GM12892 (cell line): ENCODE results near the gene AK5.

Experiments
- DNase-seq: peaks from one replicate; pipeline ENCODE4 v3.0.0; 2011; ENCODE audit not compliant: insufficient read length
- FAIRE-seq: peaks from 2 replicates; lab custom pipeline; 2011; peaks lifted over from hg19 to GRCh38; lab: Jason Lieb, UNC
- POLR2A ChIP-seq: IDR thresholded peaks from 2 replicates; pipeline ENCODE4 v1.6.1; 2011; ENCODE audit warnings: low read depth, low read length, control low read depth
- POLR2AphosphoS5 ChIP-seq: IDR thresholded peaks from 2 replicates; pipeline ENCODE4 v1.6.1; 2011; ENCODE audit warnings: low read depth, low read length, control low read depth
- TAF1 ChIP-seq: IDR thresholded peaks from 2 replicates; pipeline ENCODE4 v1.6.1; 2011; ENCODE audit warnings: low read depth, mild to moderate bottlenecking, control low read depth, low read length, borderline replicate concordance

Gene AK5

GRCh38 chr1:77468257-77468948 is 186.6 kb downstream of the AK5 start:
- TF ChIP-seq POLR2A (no peak), POLR2AphosphoS5 (no peak), TAF1 (no peak)
- no peak for DNase-seq
- no peak for FAIRE-seq

- TF ChIP-seq POLR2AphosphoS5 (no peak), POLR2A (no peak), TAF1 (no peak)
- DNase-seq (no peak), FAIRE-seq (no peak)
These were observed 187.3 kb downstream of the AK5 start for GRCh38 chr1:77468949-77469710.

- FAIRE-seq (no peak), DNase-seq (no peak)
- TF ChIP-seq POLR2A (no peak), TAF1 (no peak), POLR2AphosphoS5 (no peak)
These were observed 189.9 kb downstream of the AK5 start for GRCh38 chr1:77471691-77472090.

GRCh38 chr1:77473690-77474089 is 191.9 kb downstream of the AK5 start:
- DNase-seq (no peak), FAIRE-seq (no peak)
- TF ChIP-seq TAF1 (no peak), POLR2A (no peak), POLR2AphosphoS5 (no peak)

GRCh38 chr1:77475641-77476040 is 193.8 kb downstream of the AK5 start:
- FAIRE-seq (no peak), DNase-seq (no peak)
- TF ChIP-seq TAF1 (no peak), POLR2AphosphoS5 (no peak), POLR2A (no peak)

GRCh38 chr1:77476475-77476874 is 194.7 kb downstream of the AK5 start:
- FAIRE-seq (no peak), DNase-seq (no peak)
- TF ChIP-seq TAF1 (no peak), POLR2AphosphoS5 (no peak), POLR2A (no peak)

GRCh38 chr1:77484334-77484733 is 202.5 kb downstream of the AK5 start:
- FAIRE-seq = no peak
- no peak for TF ChIP-seq POLR2A
- no peak for TF ChIP-seq TAF1
- TF ChIP-seq POLR2AphosphoS5 = no peak
- no peak for DNase-seq

- DNase-seq (no peak), FAIRE-seq (no peak)
- TF ChIP-seq TAF1 = no peak
- no peak for TF ChIP-seq POLR2AphosphoS5
- no peak for TF ChIP-seq POLR2A
These were observed 203.1 kb downstream of the AK5 start for GRCh38 chr1:77484926-77485325.

- DNase-seq (no peak), FAIRE-seq (no peak)
- TF ChIP-seq POLR2AphosphoS5 (no peak), TAF1 (no peak), POLR2A (no peak)
These were observed 205.8 kb downstream of the AK5 start for GRCh38 chr1:77487631-77488030.

- FAIRE-seq = no peak
- no peak for DNase-seq
- TF ChIP-seq POLR2A (no peak), POLR2AphosphoS5 (no peak), TAF1 (no peak)
These were observed 208.1 kb downstream of the AK5 start for GRCh38 chr1:77489910-77490309.

GRCh38 chr1:77494026-77494425 is 212.2 kb downstream of the AK5 start:
- FAIRE-seq (no peak), DNase-seq (no peak)
- TF ChIP-seq POLR2A (no peak), POLR2AphosphoS5 (no peak)

GRCh38 chr1:77498918-77499317 is 217.1 kb downstream of the AK5 start:
- FAIRE-seq = no peak
- no peak for TF ChIP-seq POLR2AphosphoS5
- no peak for TF ChIP-seq POLR2A
- no peak for TF ChIP-seq TAF1
- no peak for DNase-seq
